GM19438 (cell line): ENCODE data around the gene ICE2.
A peak's percentile ranks its signal among the peaks of the same experiment; 100 is the strongest.

Experiments
- ATAC-seq: cut with Tn5 transposase; IDR thresholded peaks from one replicate; pipeline ENCODE4 v1.9.1; 2021; ENCODE audit warnings: low read depth; ENCODE audit not compliant: unreplicated experiment

ICE2 gene

DNA sequence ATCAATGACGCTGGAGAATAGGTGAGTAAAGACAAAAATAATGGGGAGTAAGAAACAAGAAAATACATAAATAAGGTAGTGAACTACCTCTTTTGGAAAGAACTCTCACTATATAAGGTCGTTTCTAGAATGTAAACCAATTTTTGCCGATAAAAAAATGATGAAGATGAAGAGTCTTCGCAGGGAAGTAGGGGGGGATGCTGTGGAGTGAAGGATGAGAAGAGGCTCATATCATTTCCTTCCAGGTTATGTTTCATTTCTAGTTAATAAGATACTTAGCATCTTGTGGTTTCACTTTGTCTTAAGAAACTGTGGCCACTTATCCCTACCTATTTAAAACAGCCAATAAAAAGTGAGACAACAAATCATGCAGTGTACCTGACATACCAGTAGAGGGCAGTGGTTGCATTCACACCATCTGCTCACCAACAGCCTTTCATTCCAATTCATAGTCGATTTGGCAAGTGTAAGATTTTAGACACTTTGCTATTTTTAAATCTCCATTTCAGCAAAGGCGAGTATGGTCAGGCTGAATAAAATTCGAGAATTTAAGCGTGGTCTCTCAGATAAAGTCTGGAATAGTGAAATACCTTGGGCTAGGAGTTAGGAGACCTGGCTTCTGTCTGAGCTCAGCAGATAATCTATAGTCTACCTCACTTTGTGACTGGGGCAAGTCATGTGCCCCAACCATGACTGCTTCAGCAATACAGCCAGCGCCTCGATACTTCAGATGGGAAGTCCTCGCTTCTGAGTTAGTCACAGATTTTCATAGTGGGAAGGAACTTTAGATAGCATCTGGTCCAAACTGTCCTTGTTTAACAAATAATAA lies 28.9 kb upstream of the ICE2 start:
- ATAC-seq: peak; percentile 86

DNA sequence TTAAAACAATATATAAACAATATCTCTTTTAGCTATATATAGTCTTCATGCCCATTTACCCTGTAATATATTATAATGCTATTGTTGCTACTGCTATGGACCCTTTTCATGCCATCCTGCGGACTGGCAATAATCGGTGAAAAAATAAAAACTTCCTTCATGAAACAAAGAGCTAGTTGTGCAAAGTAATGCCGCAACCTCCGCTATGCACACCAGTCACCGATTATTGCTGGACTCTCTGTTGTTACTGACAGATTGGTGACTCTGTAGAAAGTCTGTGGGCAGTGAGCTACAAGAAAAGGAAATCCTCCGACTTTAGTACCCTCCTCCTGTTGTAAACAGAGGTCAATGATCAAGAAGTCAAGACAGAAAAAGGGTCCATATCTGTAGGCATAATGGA lies 17.9 kb upstream of the ICE2 start:
- no peak for ATAC-seq

DNA sequence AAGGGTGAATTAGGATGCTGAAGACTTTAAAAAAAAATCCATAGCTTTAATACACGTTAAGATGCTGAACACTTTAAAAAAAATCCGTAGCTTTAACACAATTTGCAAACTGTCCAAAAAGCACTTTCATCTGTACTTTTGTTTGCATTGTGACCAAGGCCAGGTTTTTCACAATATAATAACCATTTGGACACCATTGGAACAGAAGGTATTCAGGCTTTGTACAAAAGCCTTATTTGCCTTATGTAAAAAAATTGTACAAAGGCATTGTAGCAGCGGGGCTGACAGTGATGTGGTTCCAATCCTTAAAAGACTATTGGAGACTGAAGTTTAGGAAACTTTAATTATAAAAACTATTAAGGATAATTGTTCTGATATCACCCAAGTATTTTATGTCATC lies 15.2 kb upstream of the ICE2 start:
- no peak for ATAC-seq

- ATAC-seq: no peak
Measured at GRCh38 chr15:60493166-60493565, 14.2 kb upstream of the ICE2 start.

DNA sequence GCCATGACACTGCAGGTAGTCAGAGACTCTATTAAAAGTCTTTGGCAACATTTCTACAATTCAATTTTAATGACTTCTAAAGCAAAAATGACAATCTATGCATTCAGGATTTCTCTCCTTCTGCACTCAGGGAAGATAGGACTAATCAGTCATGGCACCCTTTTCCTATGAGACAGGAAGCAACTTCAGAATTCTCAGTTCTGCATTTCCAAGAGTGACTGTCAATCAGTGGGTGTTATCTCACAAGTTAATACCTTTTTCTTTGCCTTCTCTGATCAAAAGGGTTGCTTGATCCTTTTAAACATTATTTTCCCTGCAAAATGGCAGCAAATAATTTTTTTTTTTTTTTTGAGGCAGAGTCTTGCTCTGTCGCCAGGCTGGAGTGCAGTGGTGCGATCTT lies 7.8 kb upstream of the ICE2 start:
- no peak for ATAC-seq

GRCh38 chr15:60485365-60486055 lies 6.6 kb upstream of the ICE2 start:
- no peak for ATAC-seq

DNA sequence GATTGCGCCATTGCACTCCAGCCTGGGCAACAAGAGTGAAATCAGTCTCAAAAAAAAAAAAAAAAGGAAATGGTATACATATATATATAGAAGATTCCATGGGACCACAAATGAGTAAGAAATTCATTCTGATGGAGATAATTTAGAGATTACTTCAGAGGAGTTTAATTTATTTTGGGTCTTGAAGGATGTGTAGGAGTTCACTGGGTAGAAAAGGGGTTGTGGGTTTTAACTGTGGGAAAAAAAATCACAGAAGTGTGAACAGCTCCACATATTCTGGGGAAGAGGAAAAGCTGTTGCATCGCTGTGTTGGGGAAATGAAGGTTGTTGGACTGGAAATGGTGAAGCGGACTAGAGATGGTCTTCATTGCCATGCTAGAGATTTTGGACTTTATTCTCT lies 4.1 kb upstream of the ICE2 start:
- no peak for ATAC-seq

- ATAC-seq: no peak
Measured at GRCh38 chr15:60480888-60481287, 1.9 kb upstream of the ICE2 start.

DNA sequence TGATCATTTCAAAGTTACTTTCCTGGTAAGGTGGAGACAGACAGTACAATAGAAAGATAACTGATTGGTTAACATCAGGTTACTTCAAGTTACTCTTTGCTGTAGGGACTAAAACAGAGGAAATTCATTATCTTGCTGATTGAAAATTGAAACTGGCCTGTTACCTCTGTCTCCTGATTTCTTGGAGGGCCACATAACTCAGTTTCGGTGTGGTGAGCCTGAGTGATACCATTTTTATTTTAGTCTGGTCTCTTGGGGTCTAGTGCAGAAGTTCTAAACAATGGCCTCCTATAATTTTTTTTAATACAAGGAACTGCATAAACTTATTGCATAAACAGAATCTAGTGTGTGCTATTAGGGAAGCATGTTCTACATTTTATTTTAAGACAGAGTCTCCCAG lies 1.2 kb upstream of the ICE2 start:
- ATAC-seq: no peak

- ATAC-seq: no peak
Measured at GRCh38 chr15:60479361-60480110, 594 bp upstream of the ICE2 start.

DNA sequence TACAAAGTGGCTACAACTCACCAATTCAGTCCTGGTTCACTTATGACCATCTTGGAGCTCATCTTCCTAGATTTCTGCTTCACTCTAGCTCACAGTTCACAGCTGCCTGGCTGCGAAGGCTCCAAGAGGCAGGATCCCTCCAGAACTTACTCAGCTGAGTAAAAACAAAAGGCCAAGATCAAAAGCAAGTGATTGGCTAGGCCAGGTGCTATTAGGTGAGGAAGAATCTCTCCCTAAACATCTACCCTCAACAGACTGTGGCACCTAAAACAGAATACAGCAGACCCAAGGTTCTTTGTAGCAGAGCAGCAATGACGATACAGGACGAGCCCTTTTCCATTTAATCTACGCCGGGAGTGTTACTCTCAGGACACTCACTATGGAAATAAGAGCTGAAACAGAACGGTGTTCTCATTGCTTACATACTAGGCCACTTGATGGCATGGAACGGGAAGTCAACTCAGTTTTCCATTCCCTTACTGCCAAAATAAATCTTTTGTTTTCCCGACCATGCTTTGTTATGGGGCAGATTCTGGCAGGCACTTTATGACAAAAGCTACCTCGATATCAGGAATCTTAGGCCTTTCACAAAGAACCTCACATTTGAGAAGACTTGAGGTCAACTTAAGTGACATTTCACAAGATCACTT lies 901 bp downstream of the ICE2 start:
- ATAC-seq: no peak

DNA sequence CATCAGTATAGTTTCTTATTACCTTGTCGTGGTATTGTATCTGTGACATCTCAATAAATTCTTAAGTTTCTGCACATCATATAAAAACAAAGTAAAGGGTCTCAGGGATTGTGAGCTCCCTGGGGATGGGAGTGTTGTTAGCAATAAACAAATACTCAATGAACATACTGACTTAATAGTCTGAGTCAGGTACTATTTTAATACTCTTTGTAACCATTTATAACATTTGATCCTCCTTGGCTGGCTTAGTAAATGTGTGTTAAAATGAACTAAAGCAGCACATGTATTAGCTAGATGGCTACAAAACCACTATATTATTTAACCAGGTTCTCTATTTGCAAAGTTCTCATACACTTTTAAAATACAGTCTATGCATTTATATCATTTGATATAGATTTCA lies 1.8 kb downstream of the ICE2 start:
- ATAC-seq: no peak

DNA sequence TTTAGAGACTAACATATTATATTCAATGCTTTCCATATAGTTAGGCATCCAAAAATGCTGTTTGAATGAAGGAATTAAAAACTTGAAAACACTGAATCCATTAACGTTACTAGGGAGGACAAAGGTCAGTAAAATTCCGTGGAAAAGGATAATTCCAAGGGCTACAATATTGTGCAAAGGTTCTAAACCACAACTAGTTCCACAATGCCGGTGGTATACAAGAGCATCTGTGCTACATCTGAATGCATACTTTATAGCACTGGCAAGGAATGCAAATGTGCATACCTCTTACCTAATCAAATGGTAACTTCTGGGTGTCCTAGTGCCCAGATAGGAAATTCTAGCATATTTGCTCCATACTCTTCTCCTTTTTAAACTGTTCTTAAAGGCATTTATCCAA lies 2.2 kb downstream of the ICE2 start:
- ATAC-seq: no peak

GRCh38 chr15:60473135-60473534 lies 5.8 kb downstream of the ICE2 start:
- no peak for ATAC-seq

DNA sequence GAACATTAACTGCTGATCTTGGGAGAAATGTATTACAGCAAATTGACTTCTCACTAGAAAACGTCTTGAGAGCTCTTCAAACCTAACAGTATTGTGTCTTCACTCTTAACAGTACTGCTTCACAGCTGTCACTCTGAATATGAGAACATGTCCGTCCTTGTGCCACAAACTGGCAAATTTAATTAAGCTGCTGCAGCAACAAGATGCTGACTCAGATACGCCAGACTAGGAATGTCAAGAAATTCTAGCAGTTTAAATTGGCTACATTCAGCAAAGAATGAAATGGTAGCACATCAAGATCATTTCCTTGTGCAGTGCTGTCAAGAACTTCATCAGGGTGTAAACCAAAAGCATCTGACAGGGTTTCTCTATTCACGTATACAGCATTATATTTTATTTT lies 7.6 kb downstream of the ICE2 start:
- no peak for ATAC-seq

DNA sequence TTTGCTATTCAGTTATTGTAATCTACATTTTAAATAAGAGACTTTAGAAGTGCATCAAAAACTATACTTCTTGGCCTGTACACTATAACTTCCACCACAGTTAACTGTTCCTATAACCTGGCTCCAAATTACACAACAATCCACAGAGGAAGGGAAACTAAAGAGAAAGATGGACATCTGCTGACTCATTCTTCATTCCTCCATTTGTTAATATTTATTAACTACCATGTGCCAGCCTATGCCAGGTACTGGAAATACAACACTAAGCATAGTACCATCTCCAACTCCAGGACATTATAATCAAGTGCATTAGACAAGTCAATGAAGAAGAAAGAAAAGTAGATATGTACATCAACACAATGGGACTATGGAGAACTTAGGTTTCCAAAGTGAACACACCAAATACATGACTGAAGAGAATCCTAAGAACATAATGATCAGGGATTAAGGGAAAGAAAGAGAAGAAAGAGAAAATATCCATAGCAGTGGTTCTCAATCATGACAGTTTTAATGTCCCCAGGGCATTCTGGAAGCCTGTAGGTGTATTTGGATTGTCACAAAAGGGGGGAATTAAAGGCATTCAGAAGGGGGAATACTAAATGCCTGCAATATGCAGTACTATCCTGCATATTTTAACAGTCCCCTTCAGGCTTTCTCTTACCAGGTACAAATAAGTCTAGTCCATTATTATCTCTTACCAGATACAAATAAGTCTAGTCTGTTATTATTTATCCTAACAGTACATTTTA lies 8.9 kb downstream of the ICE2 start:
- no peak for ATAC-seq

GRCh38 chr15:60464836-60465630 lies 13.9 kb downstream of the ICE2 start:
- ATAC-seq: no peak

DNA sequence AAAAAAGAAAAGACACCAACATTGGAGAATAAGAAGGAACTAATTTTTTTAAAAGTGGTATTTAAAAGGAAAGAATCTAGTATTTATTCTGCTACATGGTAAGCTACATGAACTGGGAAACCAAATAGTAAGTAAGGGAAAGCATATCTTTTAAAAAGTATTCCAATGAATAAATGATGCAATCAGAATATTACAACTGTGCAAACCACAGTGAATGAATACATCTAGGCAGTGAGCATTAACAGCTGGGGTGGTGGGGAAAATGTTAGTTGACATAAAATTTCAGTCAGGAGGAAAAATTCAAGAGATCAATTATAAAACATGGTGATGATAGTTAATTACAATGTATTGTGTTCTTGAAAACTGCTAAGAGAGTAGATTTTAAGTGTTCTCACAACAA lies 16.9 kb downstream of the ICE2 start:
- no peak for ATAC-seq

- no peak for ATAC-seq
Measured at GRCh38 chr15:60460931-60461330, 18.0 kb downstream of the ICE2 start.

GRCh38 chr15:60458721-60459120 lies 20.2 kb downstream of the ICE2 start:
- ATAC-seq: no peak
